ENCODE measurements around the gene WDR74. TPM values are rescaled to one million over a fixed set of nuclear protein-coding genes. Genes with fewer than 3 reads are reported as not detected.
"Not testable (repeated sequence)": the region's sequence is repeated elsewhere in the genome, so short reads cannot be mapped to it uniquely, and the experiment has no call there.

Gene WDR74
- polyA plus RNA-seq, 5 donors, result 35.6 to 50.3 (median 42.9) TPM

GRCh38 chr11:62842171-62842741 is 2.9 kb upstream of the WDR74 start:
- no peak for DNase-seq

GRCh38 chr11:62841361-62842170 is 2.2 kb upstream of the WDR74 start:
- DNase-seq, result peak; percentile 92 to 96

- not testable (repeated sequence) for DNase-seq
Observed at GRCh38 chr11:62840721-62841360, 1.5 kb upstream of the WDR74 start.

GRCh38 chr11:62835336-62835735 is 4.1 kb downstream of the WDR74 start:
- no peak for DNase-seq

- DNase-seq, result no peak
Observed at GRCh38 chr11:62832336-62833234, 6.8 kb downstream of the WDR74 start, which contains the start of gene TEX54. TSS of gene TEX54 (minus strand) at chr11:62832841.

GRCh38 chr11:62831520-62832335 is 7.7 kb downstream of the WDR74 start, which contains the start of gene STX5:
TSS of gene STX5 (minus strand) at chr11:62832051. CDS start at chr11:62831243, 808 bp downstream.
- peak; percentile 99 for DNase-seq

GRCh38 chr11:62830904-62831519 is 8.4 kb downstream of the WDR74 start:
- no peak for DNase-seq

GRCh38 chr11:62828130-62828529 is 11.3 kb downstream of the WDR74 start:
- DNase-seq, result not testable (repeated sequence)

- no peak for DNase-seq
Observed at GRCh38 chr11:62823677-62824076, 15.7 kb downstream of the WDR74 start.

GRCh38 chr11:62817129-62817528 is 22.3 kb downstream of the WDR74 start:
- DNase-seq, result no peak

GRCh38 chr11:62816557-62816956 is 22.8 kb downstream of the WDR74 start:
- no peak for DNase-seq

GRCh38 chr11:62811659-62812058 is 27.7 kb downstream of the WDR74 start:
- DNase-seq, result no peak

GRCh38 chr11:62810748-62811147 is 28.6 kb downstream of the WDR74 start:
- no peak for DNase-seq

GRCh38 chr11:62806611-62807121 is 32.7 kb downstream of the WDR74 start:
- peak in 1 of 2 donors; percentile 5 for DNase-seq

- DNase-seq, result peak in 1 of 2 donors; percentile 7
Observed at GRCh38 chr11:62805961-62806441, 33.4 kb downstream of the WDR74 start.

GRCh38 chr11:62805076-62805892 is 34.1 kb downstream of the WDR74 start, which contains the start of gene NXF1:
TSS of gene NXF1 (minus strand) at chr11:62805440. CDS start at chr11:62805356, 84 bp downstream.
- DNase-seq, result peak; percentile 98

- DNase-seq, result peak; percentile 36 to 50
Observed at GRCh38 chr11:62804310-62805075, 34.9 kb downstream of the WDR74 start.

- DNase-seq, result no peak
Observed at GRCh38 chr11:62801071-62801470, 38.3 kb downstream of the WDR74 start.
